ENCODE results near the gene ALKBH2.

Gene ALKBH2

DNA sequence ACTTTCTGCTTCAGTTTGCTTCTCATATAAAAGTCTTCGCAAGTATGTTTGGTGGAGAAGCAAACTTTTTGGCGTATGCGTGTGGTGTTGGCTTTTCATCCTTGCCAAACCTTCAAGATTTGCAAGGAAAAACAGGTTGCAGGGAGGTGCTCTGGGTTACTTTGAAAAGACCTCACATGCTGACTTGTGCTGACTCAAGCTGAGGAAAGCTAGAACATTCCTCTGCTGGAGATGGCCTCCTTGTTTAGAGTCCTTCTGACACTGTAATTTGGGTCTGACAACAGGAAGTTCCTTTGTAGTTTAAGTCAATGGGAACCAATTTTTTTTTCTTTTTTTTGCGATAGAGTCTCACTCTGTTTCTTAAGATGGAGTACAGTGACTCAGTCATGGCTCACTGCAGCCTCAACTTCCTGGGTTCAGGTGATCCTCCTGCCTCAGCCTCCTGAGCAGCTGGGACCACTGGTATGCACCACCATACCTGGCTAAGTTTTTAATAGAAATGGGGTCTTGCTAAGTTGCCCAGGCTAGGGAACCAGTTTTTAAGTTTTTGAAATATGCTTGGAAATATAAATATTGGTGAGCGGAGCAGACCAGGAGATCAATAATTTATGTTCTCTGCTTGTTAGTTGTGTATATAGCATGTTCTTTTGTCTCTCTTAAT, 20.5 kb upstream of the ALKBH2 start:
- DNase-seq (ENCODE audit: low spot score), result no peak

DNA sequence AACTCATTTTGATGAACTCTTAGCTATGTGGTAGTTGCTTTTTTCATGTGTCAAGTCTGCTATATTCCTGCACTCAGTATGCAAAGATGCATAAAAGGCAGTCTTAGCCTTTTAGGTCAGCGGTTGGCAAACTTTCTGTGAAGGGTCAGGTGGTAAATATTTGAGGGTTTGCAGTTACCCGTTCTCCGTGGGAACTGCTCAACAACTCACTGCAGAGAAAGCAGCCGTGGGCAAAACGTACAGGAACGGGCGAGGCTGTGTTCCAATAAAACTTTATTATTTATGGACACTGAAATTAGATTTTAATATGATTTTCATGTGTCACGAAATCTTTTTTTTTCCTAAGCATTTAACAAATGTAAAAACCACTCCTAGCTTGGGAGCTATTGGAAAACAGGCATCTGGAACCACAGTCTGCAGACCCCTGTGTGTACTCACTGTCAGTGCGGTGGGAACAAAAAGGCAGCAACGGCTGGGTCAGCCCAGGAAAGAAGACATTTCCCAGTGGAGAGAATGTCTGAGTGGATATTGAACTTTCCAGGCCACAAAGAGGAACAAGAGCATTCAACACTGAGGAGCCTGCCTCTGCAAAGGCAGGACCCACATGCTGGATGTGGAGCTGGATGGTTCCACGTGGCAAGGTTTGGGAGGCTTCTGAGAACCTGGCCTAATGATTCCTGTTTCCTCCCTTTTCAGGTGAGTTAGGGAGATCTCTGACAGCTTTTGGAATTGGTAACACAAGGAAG, 19.6 kb upstream of the ALKBH2 start:
- DNase-seq (ENCODE audit: low spot score), result no peak

DNA sequence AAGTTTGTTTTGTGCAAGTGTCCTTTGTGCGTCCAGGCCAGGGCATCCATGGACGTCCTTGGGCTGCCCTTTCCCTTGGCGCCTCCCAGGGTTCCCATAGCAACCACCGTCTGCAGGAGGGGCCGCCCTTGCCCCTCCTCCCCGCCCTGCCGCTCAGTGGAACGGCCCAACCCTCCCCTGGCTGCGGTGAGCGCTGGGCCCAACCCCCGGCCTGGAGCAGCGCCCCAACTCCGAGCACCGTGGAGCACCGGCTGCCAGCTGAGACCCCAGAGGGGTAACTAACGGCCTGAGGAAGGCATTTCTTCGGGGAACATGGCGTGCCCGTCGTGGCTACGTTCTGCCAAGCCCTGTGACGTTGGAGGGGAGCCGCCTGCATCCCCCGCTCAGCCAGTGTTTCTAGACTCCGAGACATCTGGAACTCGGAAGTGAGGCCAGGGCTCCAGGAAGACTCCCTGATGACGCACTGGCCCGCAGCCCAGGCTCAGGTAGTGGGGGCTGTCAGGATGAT, 17.8 kb upstream of the ALKBH2 start:
- peak; percentile 47 for DNase-seq (ENCODE audit: low spot score)

DNA sequence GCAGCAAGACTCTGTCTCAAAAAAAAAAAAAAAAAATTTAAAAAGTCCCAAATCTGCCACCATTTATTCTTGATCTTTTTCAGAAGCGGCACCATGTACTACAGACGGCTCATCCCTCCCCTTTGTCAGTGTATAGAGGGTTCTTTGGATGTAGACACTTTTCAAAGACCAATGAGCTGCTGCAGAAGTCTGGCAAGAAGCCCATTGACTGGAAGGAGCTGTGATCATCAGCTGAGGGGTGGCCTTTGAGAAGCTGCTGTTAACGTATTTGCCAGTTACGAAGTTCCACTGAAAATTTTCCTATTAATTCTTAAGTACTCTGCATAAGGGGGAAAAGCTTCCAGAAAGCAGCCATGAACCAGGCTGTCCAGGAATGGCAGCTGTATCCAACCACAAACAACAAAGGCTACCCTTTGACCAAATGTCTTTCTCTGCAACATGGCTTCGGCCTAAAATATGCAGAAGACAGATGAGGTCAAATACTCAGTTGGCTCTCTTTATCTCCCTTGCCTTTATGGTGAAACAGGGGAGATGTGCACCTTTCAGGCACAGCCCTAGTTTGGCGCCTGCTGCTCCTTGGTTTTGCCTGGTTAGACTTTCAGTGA, 16.6 kb upstream of the ALKBH2 start:
- no peak for DNase-seq (ENCODE audit: low spot score)

GRCh38 chr12:109105176-109105575, 11.9 kb upstream of the ALKBH2 start:
- DNase-seq (ENCODE audit: low spot score), result no peak

- no peak for DNase-seq (ENCODE audit: low spot score)
Observed at GRCh38 chr12:109102491-109102890, 9.2 kb upstream of the ALKBH2 start.

- DNase-seq (ENCODE audit: low spot score), result no peak
Observed at GRCh38 chr12:109100741-109101140, 7.5 kb upstream of the ALKBH2 start.

- DNase-seq (ENCODE audit: low spot score), result no peak
Observed at GRCh38 chr12:109099431-109100020, 6.3 kb upstream of the ALKBH2 start.

DNA sequence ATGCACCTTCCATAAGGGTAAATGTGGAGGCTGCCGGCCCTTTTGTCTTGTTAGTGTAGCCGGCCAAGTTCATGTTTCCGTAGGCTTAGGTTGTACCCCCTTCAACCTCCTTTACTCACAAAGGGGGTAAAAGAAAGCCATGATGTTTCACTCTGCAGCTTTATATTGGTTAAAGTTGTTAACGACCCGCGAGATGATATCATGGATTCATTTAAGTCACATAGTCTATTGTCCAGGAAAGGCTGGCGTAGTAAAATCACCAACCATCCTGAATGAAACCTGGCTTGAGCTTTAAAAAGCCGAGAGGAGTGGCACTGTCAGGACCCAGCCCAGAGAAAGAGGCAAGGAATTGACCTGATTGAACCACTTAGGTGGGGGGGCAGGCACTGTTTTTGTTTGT, 5.4 kb upstream of the ALKBH2 start:
- DNase-seq (ENCODE audit: low spot score), result no peak

DNA sequence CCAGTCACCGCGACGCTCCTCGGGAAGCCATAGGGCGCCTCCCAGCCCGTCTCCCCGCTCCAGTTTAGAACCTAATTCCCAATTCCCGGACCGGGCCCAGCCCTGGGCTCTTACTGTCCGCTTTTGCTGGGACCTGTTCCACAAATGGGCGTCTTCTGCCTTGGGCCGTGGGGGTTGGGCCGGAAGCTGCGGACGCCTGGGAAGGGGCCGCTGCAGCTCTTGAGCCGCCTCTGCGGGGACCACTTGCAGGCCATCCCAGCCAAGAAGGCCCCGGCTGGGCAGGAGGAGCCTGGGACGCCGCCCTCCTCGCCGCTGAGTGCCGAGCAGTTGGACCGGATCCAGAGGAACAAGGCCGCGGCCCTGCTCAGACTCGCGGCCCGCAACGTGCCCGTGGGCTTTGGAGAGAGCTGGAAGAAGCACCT, 4.9 kb upstream of the ALKBH2 start:
- DNase-seq (ENCODE audit: low spot score), result no peak

- DNase-seq (ENCODE audit: low spot score), result peak; percentile 99
Observed at GRCh38 chr12:109097435-109098182, 4.3 kb upstream of the ALKBH2 start, which contains the start of gene UNG. TSS of gene UNG (plus strand) at chr12:109097597. CDS start at chr12:109097680, 83 bp downstream.

DNA sequence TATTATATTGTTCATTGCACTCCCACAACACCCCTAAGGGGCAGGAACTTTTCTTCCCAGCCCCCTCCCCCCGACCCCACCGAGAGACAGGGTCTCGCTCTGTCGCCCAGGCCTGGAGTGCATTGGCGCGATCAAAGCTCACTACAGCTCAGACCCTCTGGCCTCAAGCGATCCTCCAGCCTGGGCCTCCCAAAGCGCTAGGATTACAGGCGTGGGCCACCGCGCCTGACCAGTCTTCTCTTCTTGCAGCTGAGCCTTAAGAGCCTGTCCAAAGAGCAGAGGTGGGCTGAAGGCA, 3.8 kb upstream of the ALKBH2 start:
- no peak for DNase-seq (ENCODE audit: low spot score)

- DNase-seq (ENCODE audit: low spot score), result no peak
Observed at GRCh38 chr12:109092497-109093021, 713 bp downstream of the ALKBH2 start.

GRCh38 chr12:109089683-109090082, 3.6 kb downstream of the ALKBH2 start:
- DNase-seq (ENCODE audit: low spot score), result no peak

DNA sequence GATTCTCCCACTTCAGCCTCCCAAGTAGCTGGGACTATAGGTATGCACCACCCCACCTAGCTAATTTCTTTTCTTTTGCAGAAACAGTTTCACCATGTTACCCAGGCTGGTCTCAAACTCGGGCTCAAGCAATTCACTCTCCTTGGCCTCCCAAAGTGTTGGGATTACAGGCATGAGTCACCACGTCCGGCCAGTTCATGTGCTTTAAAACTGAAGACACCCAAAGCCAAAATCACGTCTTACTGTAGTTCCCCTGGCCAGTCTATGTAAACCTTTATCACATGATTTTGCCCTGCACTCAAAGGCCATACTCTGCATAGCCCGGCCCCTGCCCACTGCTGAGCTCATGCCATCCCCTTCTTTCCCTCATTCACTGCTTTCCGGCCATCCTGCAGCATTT, 4.5 kb downstream of the ALKBH2 start:
- DNase-seq (ENCODE audit: low spot score), result no peak

GRCh38 chr12:109087250-109087649, 6.0 kb downstream of the ALKBH2 start:
- no peak for DNase-seq (ENCODE audit: low spot score)

- DNase-seq (ENCODE audit: low spot score), result no peak
Observed at GRCh38 chr12:109085590-109085989, 7.7 kb downstream of the ALKBH2 start.

DNA sequence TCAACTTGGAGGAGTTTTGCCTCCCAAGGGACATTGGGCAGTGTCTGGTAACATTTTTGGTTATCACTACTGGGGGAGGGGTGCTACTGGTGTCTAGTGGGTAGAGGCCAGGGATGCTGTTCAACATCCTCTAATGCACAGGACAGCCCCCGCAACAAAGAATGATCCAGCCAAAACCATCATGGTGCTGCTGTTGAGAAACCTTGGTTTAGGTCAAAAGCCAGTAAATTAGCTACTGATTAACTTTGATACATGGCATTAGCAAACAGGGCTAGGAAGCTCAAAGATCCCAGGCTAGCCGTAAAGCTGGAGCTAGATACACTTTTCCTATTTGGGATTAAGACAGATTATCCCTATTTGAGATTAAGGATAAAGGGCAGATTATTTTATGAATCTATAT, 8.8 kb downstream of the ALKBH2 start:
- DNase-seq (ENCODE audit: low spot score), result no peak

- no peak for DNase-seq (ENCODE audit: low spot score)
Observed at GRCh38 chr12:109082751-109083150, 10.5 kb downstream of the ALKBH2 start.

DNA sequence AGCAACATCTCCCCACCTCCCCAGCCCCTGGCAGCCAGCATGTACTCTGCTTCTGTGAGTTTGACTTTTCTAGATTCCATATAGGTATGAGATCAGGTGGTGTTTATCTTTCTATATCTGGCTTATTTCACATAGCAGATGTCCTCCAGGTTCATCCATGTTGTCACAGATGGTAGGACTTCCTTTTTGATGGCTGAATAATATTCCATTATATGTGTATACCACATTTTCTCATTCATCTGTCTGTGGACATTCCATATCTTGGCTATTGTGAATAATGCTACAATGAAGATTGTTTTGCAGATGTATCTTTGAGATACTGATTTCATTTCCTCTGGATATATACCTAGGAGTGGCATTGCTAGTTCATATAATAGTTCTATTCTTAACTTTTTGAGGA, 18.4 kb downstream of the ALKBH2 start:
- no peak for DNase-seq (ENCODE audit: low spot score)

GRCh38 chr12:109069307-109070271, 23.7 kb downstream of the ALKBH2 start:
- no peak for DNase-seq (ENCODE audit: low spot score)

Measured in germinal center (tissue), 1 donor.